HCT116 (cell line): Measurements from ENCODE around the gene LRRC32. TPM values are rescaled to one million over a fixed set of nuclear protein-coding genes. Genes with fewer than 3 reads are reported as not detected.

ENCODE experiments used
- ATAC-seq: fragments of 200-7000 bp; cut with Tn5 transposase; 2 replicates; pipeline ENCODE4 v1.9.1; 2020; ENCODE audit warnings: mild to moderate bottlenecking, moderate library complexity
- BruUV-seq: library from RNA; stranded (reverse); fragments of 400-500 nt; replicated peaks from 2 replicates; lab custom pipeline; 2021; lab: Mats Ljungman, UMichigan
- CTCF ChIA-PET: fragments of 300-600 bp; sonication (Branson Sonifier 250); formaldehyde crosslinking; loops from one replicate; lab custom pipeline; 2021; ENCODE audit warnings: antibody characterized with exemption; lab: Charles Lee
- POLR2A ChIA-PET: fragments of 300-600, 350-600 bp; sonication (Branson Sonifier 250); formaldehyde crosslinking; loops from one replicate; lab custom pipeline; 2021; ENCODE audit warnings: antibody characterized with exemption; lab: Charles Lee
- RAD21 ChIA-PET, 2 experiments: fragments of 300-600 bp; sonication (Branson Sonifier 250); formaldehyde crosslinking; loops; one replicate each; lab custom pipeline; 2023; ENCODE audit warnings: low total read pairs in 2 of 2; ENCODE audit not compliant: uncharacterized antibody in 2 of 2, unreplicated experiment in 2 of 2, low non-redundant PET in 1 of 2; lab: Charles Lee
- DNase-seq: peaks from one replicate; pipeline ENCODE4 v3.0.0-alpha.2; 2010; ENCODE audit warnings: low read depth, low spot score
- H2AFZ ChIP-seq: fragments of 200-600 bp; shearing (Covaris generic), sonication (generic); 2 replicates; pipeline ENCODE4 v1.6.1; 2017; ENCODE audit warnings: low read depth, mixed run types, mixed read lengths, antibody characterized with exemption, low read length; ENCODE audit not compliant: poor library complexity, severe bottlenecking
- H3K27ac ChIP-seq: 2 replicates; pipeline ENCODE4 v1.5.1; 2012; ENCODE audit warnings: low read depth, low read length
- H3K27me3 ChIP-seq: fragments of 200-600 bp; sonication (generic); 2 replicates; pipeline ENCODE4 v1.6.1; 2016; ENCODE audit warnings: mixed run types, low read length, mixed read lengths; ENCODE audit not compliant: insufficient read depth
- H3K36me3 ChIP-seq, 2 experiments: fragments of 200-500 bp in 1 of 2; fragments of 200-600 bp in 1 of 2; sonication (Bioruptor generic) in 1 of 2; sonication (generic) in 1 of 2; 2 replicates each; pipeline versions ENCODE4 v1.5.1 to v1.6.1; 2014 to 2016; ENCODE audit warnings: low read length in 2 of 2, inconsistent platforms in 1 of 2, mixed read lengths in 1 of 2, mixed run types in 1 of 2; ENCODE audit not compliant: insufficient read depth in 2 of 2, control insufficient read depth in 1 of 2
- H3K4me1 ChIP-seq, 2 experiments: fragments of 200-600 bp in 1 of 2; sonication (generic) in 1 of 2; 2 replicates each; pipeline versions ENCODE4 v1.5.1 to v1.6.1; 2012 to 2017; ENCODE audit warnings: low read length in 2 of 2, inconsistent platforms in 1 of 2, mild to moderate bottlenecking in 1 of 2, mixed read lengths in 1 of 2, mixed run types in 1 of 2, moderate library complexity in 1 of 2; ENCODE audit not compliant: insufficient read depth in 2 of 2, control insufficient read depth in 1 of 2
- H3K4me2 ChIP-seq: fragments of 200-600 bp; sonication (generic); 2 replicates; pipeline ENCODE4 v1.6.1; 2017; ENCODE audit warnings: mixed run types, low read length, mixed read lengths
- H3K4me3 ChIP-seq, 2 experiments: fragments of 200-600 bp in 1 of 2; sonication (generic) in 1 of 2; replicated peaks in 1 of 2; 2 replicates each; pipeline ENCODE4 v1.5.1; 2011 to 2016; ENCODE audit warnings: low read length in 2 of 2, control low read depth in 1 of 2, low read depth in 1 of 2, mild to moderate bottlenecking in 1 of 2, mixed read lengths in 1 of 2, mixed run types in 1 of 2
- H3K79me2 ChIP-seq: fragments of 200-600 bp; sonication (generic); 2 replicates; pipeline ENCODE4 v1.6.1; 2017; ENCODE audit warnings: mild to moderate bottlenecking, mixed run types, low read length, moderate library complexity, mixed read lengths; ENCODE audit not compliant: insufficient read depth
- H3K9ac ChIP-seq: fragments of 200-600 bp; sonication (generic); 2 replicates; pipeline ENCODE4 v1.6.1; 2016; ENCODE audit warnings: low read length, mixed read lengths
- H3K9me2 ChIP-seq: fragments of 200-600 bp; sonication (generic), shearing (Covaris generic); 2 replicates; pipeline ENCODE4 v1.6.1; 2017; ENCODE audit warnings: mixed run types, mild to moderate bottlenecking, moderate library complexity; ENCODE audit not compliant: insufficient read depth
- H3K9me3 ChIP-seq, 2 experiments: fragments of 200-500 bp in 1 of 2; fragments of 200-600 bp in 1 of 2; sonication (Bioruptor generic) in 1 of 2; sonication (generic) in 1 of 2; 2 replicates each; pipeline ENCODE4 v1.6.1; 2014 to 2017; ENCODE audit warnings: low read length in 2 of 2, mixed read lengths in 2 of 2, inconsistent platforms in 1 of 2, low read depth in 1 of 2, mild to moderate bottlenecking in 1 of 2, mixed run types in 1 of 2, moderate library complexity in 1 of 2; ENCODE audit not compliant: control insufficient read depth in 1 of 2, insufficient read depth in 1 of 2
- H4K20me1 ChIP-seq: fragments of 200-600 bp; sonication (generic), shearing (Covaris generic); 2 replicates; pipeline ENCODE4 v1.6.1; 2017; ENCODE audit warnings: mixed run types, mild to moderate bottlenecking, moderate library complexity; ENCODE audit not compliant: insufficient read depth
- CBX3 ChIP-seq: IDR thresholded peaks from 2 replicates; pipeline ENCODE4 v1.6.1; 2012; ENCODE audit warnings: low read depth
- CEBPB ChIP-seq: IDR thresholded peaks from 2 replicates; pipeline ENCODE4 v1.6.1; 2012; ENCODE audit warnings: low read depth
- CTCF ChIP-seq, 3 experiments: fragments of 200-600 bp in 1 of 3; sonication (generic) in 1 of 3; IDR thresholded peaks in 2 of 3; conservative IDR thresholded peaks in 1 of 3; 2 replicates each; pipeline ENCODE4 v1.5.1; 2012 to 2017; ENCODE audit warnings: low read depth in 2 of 3, low read length in 2 of 3, antibody characterized with exemption in 1 of 3, borderline replicate concordance in 1 of 3, control low read depth in 1 of 3, mild to moderate bottlenecking in 1 of 3, mixed read lengths in 1 of 3, mixed run types in 1 of 3, moderate library complexity in 1 of 3; ENCODE audit not compliant: insufficient read depth in 1 of 3
- EGR1 ChIP-seq: IDR thresholded peaks from 2 replicates; pipeline ENCODE4 v1.6.1; 2012; ENCODE audit warnings: low read depth
- ELF1 ChIP-seq: IDR thresholded peaks from 2 replicates; pipeline ENCODE4 v1.6.1; 2012; ENCODE audit warnings: low read depth, borderline replicate concordance
- EZH2 ChIP-seq: fragments of 200-600 bp; sonication (generic); IDR thresholded peaks from 2 replicates; pipeline ENCODE4 v1.6.1; 2017; ENCODE audit warnings: antibody characterized with exemption, mixed run types
- POLR2A ChIP-seq: IDR thresholded peaks from 2 replicates; pipeline ENCODE4 v1.7.0; 2011; ENCODE audit warnings: borderline replicate concordance; ENCODE audit not compliant: insufficient read depth, insufficient read length; ENCODE audit errors: extremely low read depth
- POLR2AphosphoS5 ChIP-seq: IDR thresholded peaks from 2 replicates; pipeline ENCODE4 v1.6.1; 2011; ENCODE audit warnings: mild to moderate bottlenecking, low read depth, low read length, moderate library complexity
- RAD21 ChIP-seq: IDR thresholded peaks from 2 replicates; pipeline ENCODE4 v1.6.1; 2012; ENCODE audit warnings: low read depth, mild to moderate bottlenecking
- SIN3A ChIP-seq: IDR thresholded peaks from 2 replicates; pipeline ENCODE4 v1.6.1; 2012; ENCODE audit warnings: low read depth
- TCF7L2 ChIP-seq: IDR thresholded peaks from 2 replicates; pipeline ENCODE4 v1.7.0; 2011; ENCODE audit warnings: borderline replicate concordance, inconsistent platforms; ENCODE audit not compliant: insufficient read depth, insufficient read length; ENCODE audit errors: extremely low read depth
- YY1 ChIP-seq: IDR thresholded peaks from 2 replicates; pipeline ENCODE4 v1.6.1; 2011; ENCODE audit warnings: low read length, low read depth, moderate library complexity, mild to moderate bottlenecking; ENCODE audit not compliant: insufficient replicate concordance; ENCODE audit errors: extremely low read depth
- ZFX ChIP-seq: fragments of 450-650 bp; IDR thresholded peaks from 2 replicates; pipeline ENCODE4 v1.6.1; 2017
- intact Hi-C: fragments of 100-400 bp; cut with micrococcal nuclease; formaldehyde crosslinking; loops from 2 replicates; pipeline ENCODE4 v1.10.0; 2022
- total RNA-seq: library from RNA; stranded (reverse); gene quantifications from one replicate; pipeline ENCODE4 v1.2.1, GENCODE V29; 2021; ENCODE audit not compliant: unreplicated experiment

Gene LRRC32
- total RNA-seq, 1 experiment from 2014 or later: 0.54 TPM

- H3K9me3 ChIP-seq: no peaks in the 10 kb centered on the region
- RAD21 ChIA-PET: interaction anchor here in 1 of 2 experiments (0.8 kb wide), 1 partner anchor 82 kb away, joined by 4 read pairs; no protein-coding TSS in a partner anchor
- peak overlapping the region; percentile 63 for H2AFZ ChIP-seq
- POLR2A ChIA-PET: interaction anchor here (0.6 kb wide), 1 partner anchor 82 kb away, joined by 3 read pairs; no protein-coding TSS in a partner anchor
- no peak overlapping the region for H3K27ac ChIP-seq
- no peaks in the 10 kb centered on the region for H3K9me2 ChIP-seq
- DNase-seq (peak; percentile 41), ATAC-seq (peak; percentile 97)
- CTCF ChIA-PET: interaction anchor here (0.7 to 1.3 kb wide), 5 partner anchors 41 to 473 kb away, joined by 3 to 7 read pairs (median 3); no protein-coding TSS in a partner anchor
- intact Hi-C loops: loop anchor here (2.0 to 10.0 kb wide), 4 partner anchors 83 to 784 kb away; partner anchors contain the start of gene WNT11
- no peaks in the 10 kb centered on the region for H3K79me2 ChIP-seq
- H3K4me1 ChIP-seq: peaks cover 0 to 3% of the 10 kb centered on the region in 2 experiments; a peak in 1 of 4 replicates
- H3K36me3 ChIP-seq: no peaks in the 10 kb centered on the region
- no peak overlapping the region for H3K4me3 ChIP-seq
- no peaks in the 10 kb centered on the region for H3K27me3 ChIP-seq
- H4K20me1 ChIP-seq: no peaks in the 10 kb centered on the region
- no TSS peak for BruUV-seq
- no peak overlapping the region for H3K9ac ChIP-seq
- TF ChIP-seq POLR2A (no peak), RAD21 (peak; percentile 94), CTCF (IDR thresholded peaks at IDR 0.05 in 2 of 3, conservative IDR thresholded peaks at IDR 0.05 in 1 of 3; ENCODE audit: borderline replicate concordance in 1 of 3, insufficient read depth in 1 of 3, low read depth in 2 of 3, low read length in 2 of 3) (peak; percentile 80 to 87 (median 84))
- H3K4me2 ChIP-seq: peak overlapping the region; percentile 33
These were observed 10.2 kb upstream of the LRRC32 start for GRCh38 chr11:76680518-76681425.

- no peak overlapping the region for H3K9ac ChIP-seq
- POLR2A ChIA-PET: no interaction called here
- intact Hi-C loops: no loop called here
- ATAC-seq (no peak), DNase-seq (no peak)
- peaks cover 0 to 3% of the 10 kb centered on the region in 2 experiments; a peak in 1 of 4 replicates for H3K4me1 ChIP-seq
- H3K27me3 ChIP-seq: no peaks in the 10 kb centered on the region
- no peaks in the 10 kb centered on the region for H3K36me3 ChIP-seq
- no peaks in the 10 kb centered on the region for H3K79me2 ChIP-seq
- TF ChIP-seq POLR2A (no peak), CBX3 (no peak), RAD21 (no peak), EGR1 (no peak), TCF7L2 (no peak), CTCF (IDR thresholded peaks at IDR 0.05 in 2 of 3, conservative IDR thresholded peaks at IDR 0.05 in 1 of 3; ENCODE audit: borderline replicate concordance in 1 of 3, insufficient read depth in 1 of 3, low read depth in 2 of 3, low read length in 2 of 3) (no peak), SIN3A (no peak), ELF1 (no peak), CEBPB (no peak), POLR2AphosphoS5 (no peak), ZFX (no peak), YY1 (no peak), EZH2 (no peak)
- H4K20me1 ChIP-seq: no peaks in the 10 kb centered on the region
- H3K4me3 ChIP-seq: no peak overlapping the region
- H3K9me3 ChIP-seq: no peaks in the 10 kb centered on the region
- RAD21 ChIA-PET: no interaction called here
- H3K27ac ChIP-seq: no peak overlapping the region
- no peak overlapping the region for H2AFZ ChIP-seq
- CTCF ChIA-PET: no interaction called here
- no peaks in the 10 kb centered on the region for H3K9me2 ChIP-seq
- H3K4me2 ChIP-seq: no peak overlapping the region
- no TSS peak for BruUV-seq
These were observed 7.8 kb upstream of the LRRC32 start for GRCh38 chr11:76678321-76678720.
